GM12801 (cell line): ENCODE results near the gene NXPH4.

Source experiments
- CTCF ChIP-seq: IDR thresholded peaks from one replicate; pipeline ENCODE4 v1.5.1; 2011; ENCODE audit warnings: control low read depth; ENCODE audit not compliant: insufficient read length; ENCODE audit errors: extremely low read depth

The NXPH4 gene

GRCh38 chr12:57225680-57226210 is 9.2 kb downstream of the NXPH4 start:
- no peak for TF ChIP-seq CTCF

GRCh38 chr12:57226588-57227314 is 10.2 kb downstream of the NXPH4 start:
- no peak for TF ChIP-seq CTCF

- TF ChIP-seq CTCF = no peak
These were observed 10.9 kb downstream of the NXPH4 start for GRCh38 chr12:57227315-57228115.

- no peak for TF ChIP-seq CTCF
These were observed 12.5 kb downstream of the NXPH4 start for GRCh38 chr12:57229046-57229633.

- TF ChIP-seq CTCF = no peak
These were observed 13.2 kb downstream of the NXPH4 start, which contains the start of gene SHMT2 for GRCh38 chr12:57229634-57230380. Gene SHMT2, plus strand, starts transcription at chr12:57229711. Its CDS starts 68 bp downstream, at chr12:57229779.

GRCh38 chr12:57230381-57231155 is 14.0 kb downstream of the NXPH4 start:
- TF ChIP-seq CTCF = no peak
